Esophagus squamous epithelium (tissue), 5 donors: ENCODE measurements around the gene UBR4. TPM values are rescaled to one million over a fixed set of nuclear protein-coding genes. Genes with fewer than 3 reads are reported as not detected.

ENCODE experiments used
- DNase-seq: peaks from one replicate; lab custom pipeline; 2025; lab: John Stamatoyannopoulos, UW
- H3K27ac ChIP-seq, 4 donors: fragments of 200-600 bp; sonication (generic); one replicate each; pipeline ENCODE4 v1.5.1; 2016 to 2019; ENCODE audit warnings: mild to moderate bottlenecking in 1 of 4
- H3K27me3 ChIP-seq, 4 donors: fragments of 200-600 bp; sonication (generic); 1 replicate in 3 of 4; 2 replicates in 1 of 4; pipeline versions ENCODE4 v1.5.1 to v1.6.0; 2017 to 2021; ENCODE audit warnings: antibody characterized with exemption in 1 of 4
- H3K36me3 ChIP-seq, 3 donors: fragments of 200-600 bp; sonication (generic); one replicate each; pipeline ENCODE4 v1.5.1; 2016 to 2019
- H3K4me1 ChIP-seq, 3 donors: fragments of 200-600 bp; sonication (generic); one replicate each; pipeline ENCODE4 v1.5.1; 2017 to 2019
- H3K4me3 ChIP-seq, 4 donors: fragments of 200-600 bp; sonication (generic); 1 replicate in 3 of 4; 2 replicates in 1 of 4; pipeline ENCODE4 v1.5.1; 2016 to 2019; ENCODE audit warnings: mild to moderate bottlenecking in 2 of 4, moderate library complexity in 1 of 4
- H3K9me3 ChIP-seq, 3 donors: fragments of 200-600 bp; sonication (generic); one replicate each; pipeline ENCODE4 v1.5.1; 2016 to 2019
- CTCF ChIP-seq, 6 experiments: fragments of 450-650 bp in 4 of 6; fragments of 200-600 bp in 2 of 6; sonication (generic) in 2 of 6; IDR thresholded peaks; one replicate each; pipeline ENCODE4 v1.5.1; 2016 to 2019; ENCODE audit warnings: antibody characterized with exemption in 6 of 6, mild to moderate bottlenecking in 4 of 6, moderate library complexity in 4 of 6
- POLR2A ChIP-seq, 4 donors: fragments of 450-650 bp; IDR thresholded peaks; one replicate each; pipeline ENCODE4 v1.6.1; 2017; ENCODE audit warnings: antibody characterized with exemption in 4 of 4, mild to moderate bottlenecking in 4 of 4, moderate library complexity in 3 of 4
- WGBS, 2 donors: methylation state at CpG; one replicate each; pipeline ENCODE4 v1.1.5; 2018; 5-methylcytosine and 5-hydroxymethylcytosine counted together
- intact Hi-C: fragments of 100-400 bp; cut with DNase I; formaldehyde crosslinking; loops from one replicate; pipeline ENCODE4 v1.15.0; 2022
- total RNA-seq, 4 donors: library from RNA; depleted of rRNA; stranded (reverse); fragments of >200 nt; gene quantifications; one replicate each; pipeline ENCODE4 v1.1.0, GENCODE V29; 2016
- donor health status: DM: yes; HTN: yes; CAD: no.

The UBR4 gene
- total RNA-seq, 4 donors from 2014 or later, result 52.4 to 121 (median 88.3) TPM

- TF ChIP-seq CTCF (IDR thresholded peaks at IDR 0.05), result no peak
- no peak for TF ChIP-seq POLR2A (IDR thresholded peaks at IDR 0.05)
- no peak for DNase-seq
- Histone ChIP-seq H3K36me3 (peaks cover 46 to 100% (median 81%) of the 10 kb centered on the region in 3 donors), H3K4me3 (no peak overlapping the region), H3K27ac (no peak overlapping the region), H3K27me3 (no peaks in the 10 kb centered on the region), H3K4me1 (peaks cover 0 to 9% (median 2%) of the 10 kb centered on the region in 3 donors), H3K9me3 (no peaks in the 10 kb centered on the region)
- WGBS, 2 donors, result 84 to 86% methylated on average over 7 of the region's 7 CpGs
- intact Hi-C loops, result no loop called here
These were observed 56.9 kb downstream of the UBR4 start for GRCh38 chr1:19153169-19153568.

GRCh38 chr1:19151537-19151936 lies 58.5 kb downstream of the UBR4 start:
- 95 to 96% methylated on average over 7 to 9 of the region's 9 CpGs for WGBS, 2 donors
- H3K4me3 ChIP-seq, result no peak overlapping the region
- DNase-seq, result no peak
- H3K36me3 ChIP-seq, result peaks cover 53 to 100% (median 86%) of the 10 kb centered on the region in 3 donors
- no peaks in the 10 kb centered on the region for H3K27me3 ChIP-seq
- peaks cover 0 to 3% (median 0%) of the 10 kb centered on the region in 3 donors for H3K4me1 ChIP-seq
- no peak overlapping the region for H3K27ac ChIP-seq
- TF ChIP-seq CTCF (IDR thresholded peaks at IDR 0.05) (no peak), POLR2A (IDR thresholded peaks at IDR 0.05) (no peak)
- no peaks in the 10 kb centered on the region for H3K9me3 ChIP-seq
- intact Hi-C loops, result no loop called here

GRCh38 chr1:19149736-19150135 lies 60.3 kb downstream of the UBR4 start:
- DNase-seq, result no peak
- H3K9me3 ChIP-seq, result no peaks in the 10 kb centered on the region
- 82 to 84% methylated on average over 3 of the region's 3 CpGs for WGBS, 2 donors
- intact Hi-C loops, result no loop called here
- no peaks in the 10 kb centered on the region for H3K4me1 ChIP-seq
- H3K4me3 ChIP-seq, result no peak overlapping the region
- H3K27ac ChIP-seq, result no peak overlapping the region
- no peaks in the 10 kb centered on the region for H3K27me3 ChIP-seq
- no peak for TF ChIP-seq CTCF (IDR thresholded peaks at IDR 0.05)
- no peak for TF ChIP-seq POLR2A (IDR thresholded peaks at IDR 0.05)
- peaks cover 60 to 100% (median 90%) of the 10 kb centered on the region in 3 donors for H3K36me3 ChIP-seq

GRCh38 chr1:19140465-19140864 lies 69.6 kb downstream of the UBR4 start:
- Histone ChIP-seq H3K9me3 (no peaks in the 10 kb centered on the region), H3K27ac (peak overlapping the region in 1 of 4 donors; percentile 66), H3K36me3 (peaks cover 8 to 100% (median 60%) of the 10 kb centered on the region in 3 donors), H3K4me1 (no peaks in the 10 kb centered on the region), H3K27me3 (no peaks in the 10 kb centered on the region), H3K4me3 (no peak overlapping the region)
- no peak for TF ChIP-seq CTCF (IDR thresholded peaks at IDR 0.05)
- TF ChIP-seq POLR2A (IDR thresholded peaks at IDR 0.05), result no peak
- 68 to 79% methylated on average over 4 to 6 of the region's 12 CpGs for WGBS, 2 donors
- DNase-seq, result no peak
- intact Hi-C loops, result no loop called here

GRCh38 chr1:19139711-19140110 lies 70.4 kb downstream of the UBR4 start:
- DNase-seq, result no peak
- TF ChIP-seq CTCF (IDR thresholded peaks at IDR 0.05) (no peak), POLR2A (IDR thresholded peaks at IDR 0.05) (no peak)
- H3K27me3 ChIP-seq, result no peaks in the 10 kb centered on the region
- H3K9me3 ChIP-seq, result no peaks in the 10 kb centered on the region
- peaks cover 5 to 100% (median 55%) of the 10 kb centered on the region in 3 donors for H3K36me3 ChIP-seq
- 56 to 81% methylated on average over 3 of the region's 3 CpGs for WGBS, 2 donors
- no peak overlapping the region for H3K27ac ChIP-seq
- intact Hi-C loops, result no loop called here
- H3K4me3 ChIP-seq, result no peak overlapping the region
- H3K4me1 ChIP-seq, result no peaks in the 10 kb centered on the region
